Testis (tissue), 3 donors: ENCODE results near the gene ARHGAP31. TPM values are rescaled to one million over a fixed set of nuclear protein-coding genes. Genes with fewer than 3 reads are reported as not detected.
"Not testable (repeated sequence)": the region's sequence is repeated elsewhere in the genome, so short reads cannot be mapped to it uniquely, and the experiment has no call there.

ENCODE experiments used
- DNase-seq: peaks from one replicate; pipeline ENCODE4 v3.0.0-alpha.2; 2019
- H3K27ac ChIP-seq, 2 donors: fragments of 200-600 bp; sonication (generic); one replicate each; pipeline ENCODE4 v1.5.1; 2019
- H3K27me3 ChIP-seq: fragments of 200-600 bp; sonication (generic); one replicate; pipeline ENCODE4 v1.5.1; 2019
- H3K36me3 ChIP-seq: fragments of 200-600 bp; sonication (generic); one replicate; pipeline ENCODE4 v1.5.1; 2017; ENCODE audit warnings: low read depth; ENCODE audit errors: missing control alignments
- H3K4me1 ChIP-seq: fragments of 200-600 bp; sonication (generic); one replicate; pipeline ENCODE4 v1.5.1; 2019
- H3K4me3 ChIP-seq, 2 donors: fragments of 200-600 bp; sonication (generic); one replicate each; pipeline ENCODE4 v1.5.1; 2017 to 2019
- H3K9me3 ChIP-seq: fragments of 200-600 bp; sonication (generic); one replicate; pipeline ENCODE4 v1.5.1; 2017
- POLR2A ChIP-seq: fragments of 450-650 bp; IDR thresholded peaks from one replicate; pipeline ENCODE4 v1.6.1; 2017; ENCODE audit warnings: antibody characterized with exemption, mild to moderate bottlenecking, moderate library complexity
- WGBS, 2 donors: methylation state at CpG; one replicate each; pipeline ENCODE4 v1.1.5; 2018; 5-methylcytosine and 5-hydroxymethylcytosine counted together
- intact Hi-C: fragments of 100-400 bp; cut with DNase I; formaldehyde crosslinking; loops from one replicate; pipeline ENCODE4 v1.15.1; 2023; ENCODE audit warnings: low total_unique reads
- polyA plus RNA-seq: library from polyadenylated mRNA; stranded (reverse); fragments of 350-450 nt; fragmentation: Illumina TruSeq; extraction: RNeasy Lipid Tissue Mini Kit (QIAGEN cat#74804); gene quantifications from one replicate; pipeline ENCODE4 v1.2.3, GENCODE V29; 2014; ENCODE audit warnings: low read depth, low replicate concordance; ENCODE audit not compliant: insufficient read depth
- total RNA-seq, 2 donors: library from RNA; depleted of rRNA; stranded (reverse); fragments of >200 nt; gene quantifications; one replicate each; pipeline ENCODE4 v1.2.3, GENCODE V29; 2016
- TF ChIP-seq, protein P1 (sequence below), 3 experiments: fragments of 450-650 bp in 2 of 3; fragments of 200-600 bp in 1 of 3; sonication (generic) in 1 of 3; IDR thresholded peaks; one replicate each; pipeline ENCODE4 v1.5.1; 2016 to 2019; ENCODE audit warnings: antibody characterized with exemption in 3 of 3, mild to moderate bottlenecking in 2 of 3, moderate library complexity in 1 of 3

ARHGAP31 gene
- total and polyA plus RNA-seq, 3 donors from 2014 or later = 5.2 to 6.2 (median 5.6) TPM

DNA sequence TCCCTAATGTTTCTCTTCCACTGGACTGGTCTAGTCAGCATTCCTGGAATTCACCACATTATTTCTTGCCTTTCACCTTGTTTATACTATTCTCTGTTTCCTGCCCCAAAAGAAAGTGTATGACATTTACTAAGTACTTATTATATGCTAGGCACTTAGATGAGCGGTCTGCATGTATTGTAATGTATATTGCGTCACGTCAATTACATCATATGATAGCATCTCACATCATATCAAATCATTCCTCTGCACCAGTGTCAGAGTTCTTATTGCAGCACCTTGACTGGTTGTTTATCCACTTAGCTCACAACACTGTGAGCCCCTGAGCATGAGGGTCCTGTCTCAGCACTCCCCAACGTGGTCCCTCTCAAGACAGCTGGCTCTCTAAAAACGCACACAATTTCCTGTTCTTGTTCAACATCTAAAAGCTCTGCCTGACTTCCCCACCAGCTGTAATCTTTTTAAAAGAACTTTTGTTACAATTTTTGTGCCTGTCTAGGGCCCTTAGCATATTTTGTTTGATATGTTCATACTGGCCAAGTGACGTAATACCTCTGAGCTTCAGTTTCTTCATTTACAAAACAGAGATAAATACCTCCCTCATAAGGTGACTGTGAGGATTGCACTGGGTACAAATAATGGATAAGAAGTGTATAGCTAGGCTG lies 58.8 kb downstream of the ARHGAP31 start:
- no peak overlapping the region for H3K27ac ChIP-seq
- DNase-seq = no peak
- H3K36me3 ChIP-seq = no peaks in the 10 kb centered on the region
- WGBS, 2 donors = 62 to 72% methylated on average over 6 of the region's 6 CpGs
- H3K4me3 ChIP-seq = no peak overlapping the region
- no peaks in the 10 kb centered on the region for H3K27me3 ChIP-seq
- H3K4me1 ChIP-seq = peaks cover 12% of the 10 kb centered on the region
- intact Hi-C loops = loop anchor here (5.0 kb wide), 1 partner anchor 76 kb away; no protein-coding TSS in a partner anchor
- no peaks in the 10 kb centered on the region for H3K9me3 ChIP-seq
- no peak for TF ChIP-seq POLR2A
- TF ChIP-seq, protein P1, sequence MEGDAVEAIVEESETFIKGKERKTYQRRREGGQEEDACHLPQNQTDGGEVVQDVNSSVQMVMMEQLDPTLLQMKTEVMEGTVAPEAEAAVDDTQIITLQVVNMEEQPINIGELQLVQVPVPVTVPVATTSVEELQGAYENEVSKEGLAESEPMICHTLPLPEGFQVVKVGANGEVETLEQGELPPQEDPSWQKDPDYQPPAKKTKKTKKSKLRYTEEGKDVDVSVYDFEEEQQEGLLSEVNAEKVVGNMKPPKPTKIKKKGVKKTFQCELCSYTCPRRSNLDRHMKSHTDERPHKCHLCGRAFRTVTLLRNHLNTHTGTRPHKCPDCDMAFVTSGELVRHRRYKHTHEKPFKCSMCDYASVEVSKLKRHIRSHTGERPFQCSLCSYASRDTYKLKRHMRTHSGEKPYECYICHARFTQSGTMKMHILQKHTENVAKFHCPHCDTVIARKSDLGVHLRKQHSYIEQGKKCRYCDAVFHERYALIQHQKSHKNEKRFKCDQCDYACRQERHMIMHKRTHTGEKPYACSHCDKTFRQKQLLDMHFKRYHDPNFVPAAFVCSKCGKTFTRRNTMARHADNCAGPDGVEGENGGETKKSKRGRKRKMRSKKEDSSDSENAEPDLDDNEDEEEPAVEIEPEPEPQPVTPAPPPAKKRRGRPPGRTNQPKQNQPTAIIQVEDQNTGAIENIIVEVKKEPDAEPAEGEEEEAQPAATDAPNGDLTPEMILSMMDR (IDR thresholded peaks at IDR 0.05) = peak; percentile 11 to 44 (median 16)

DNA sequence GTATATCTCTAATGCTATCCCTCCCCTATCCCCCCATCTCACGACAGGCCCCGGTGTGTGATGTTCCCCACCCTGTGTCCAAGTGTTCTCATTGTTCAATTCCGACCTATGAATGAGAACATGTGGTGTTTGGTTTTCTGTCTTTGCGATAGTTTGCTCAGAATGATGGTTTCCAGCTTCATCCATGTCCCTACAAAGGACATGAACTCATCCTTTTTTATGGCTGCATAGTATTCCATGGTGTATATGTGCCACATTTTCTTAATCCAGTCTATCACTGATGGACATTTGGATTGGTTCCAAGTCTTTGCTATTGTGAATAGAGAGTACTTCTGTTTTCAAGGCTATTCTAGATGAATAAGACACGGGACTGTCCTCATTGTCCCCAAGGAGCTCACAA lies 61.4 kb downstream of the ARHGAP31 start:
- 89 to 91% methylated on average over 5 of the region's 5 CpGs for WGBS, 2 donors
- intact Hi-C loops, H3K4me1 ChIP-seq, H3K27ac ChIP-seq, DNase-seq, H3K27me3 ChIP-seq, H3K36me3 ChIP-seq, H3K4me3 ChIP-seq, H3K9me3 ChIP-seq: not testable (repeated sequence)

DNA sequence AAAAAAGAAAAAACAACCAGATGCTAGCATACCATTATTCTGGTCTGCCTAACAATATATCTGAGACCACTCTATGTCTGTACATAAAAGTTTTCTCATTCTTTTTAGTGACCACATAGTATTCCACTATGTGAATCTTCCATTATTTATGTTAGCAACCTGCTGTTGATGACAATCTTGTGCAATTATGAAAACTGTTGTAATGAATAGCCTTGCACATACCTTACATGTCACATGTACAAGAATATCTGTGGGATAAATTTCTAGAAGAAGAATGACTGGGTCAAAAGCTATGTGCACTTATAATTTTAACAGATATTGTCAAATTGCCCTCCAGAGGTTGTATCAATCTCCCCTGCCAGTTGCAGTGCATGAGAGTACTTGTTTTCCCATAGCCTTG lies 62.5 kb downstream of the ARHGAP31 start:
- Histone ChIP-seq H3K27ac (no peak overlapping the region), H3K4me1 (peaks cover 3% of the 10 kb centered on the region), H3K27me3 (no peaks in the 10 kb centered on the region), H3K36me3 (no peaks in the 10 kb centered on the region), H3K9me3 (no peaks in the 10 kb centered on the region), H3K4me3 (no peak overlapping the region)
- TF ChIP-seq, protein P1 (IDR thresholded peaks at IDR 0.05) = no peak
- no peak for TF ChIP-seq POLR2A
- intact Hi-C loops = no loop called here
- no peak for DNase-seq

DNA sequence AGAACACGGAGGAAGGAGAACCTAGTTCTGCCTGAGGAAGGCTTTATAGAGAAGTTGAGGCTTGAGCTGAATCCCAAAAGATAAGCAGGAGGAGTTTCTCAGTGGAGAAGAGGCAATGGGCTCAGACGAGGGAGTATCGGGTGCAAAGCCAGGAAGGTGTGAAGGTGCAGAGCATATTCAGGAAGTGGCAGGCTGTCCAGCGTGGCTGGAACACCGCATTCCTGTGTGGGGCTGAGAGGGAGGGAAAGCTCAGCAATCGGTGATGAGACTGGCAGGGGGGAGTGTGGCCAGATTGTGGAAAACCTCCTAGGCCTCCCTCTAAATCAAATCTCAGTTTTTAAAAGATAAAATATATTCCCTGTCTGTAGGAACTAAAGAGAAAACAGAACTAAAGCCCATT lies 63.0 kb downstream of the ARHGAP31 start:
- Histone ChIP-seq H3K27ac (no peak overlapping the region), H3K36me3 (no peaks in the 10 kb centered on the region), H3K27me3 (no peaks in the 10 kb centered on the region), H3K4me3 (no peak overlapping the region), H3K9me3 (no peaks in the 10 kb centered on the region), H3K4me1 (peaks cover 3% of the 10 kb centered on the region)
- TF ChIP-seq, protein P1 (IDR thresholded peaks at IDR 0.05) = no peak
- no peak for TF ChIP-seq POLR2A
- no peak for DNase-seq
- 34 to 43% methylated on average over 6 of the region's 6 CpGs for WGBS, 2 donors
- intact Hi-C loops = no loop called here

DNA sequence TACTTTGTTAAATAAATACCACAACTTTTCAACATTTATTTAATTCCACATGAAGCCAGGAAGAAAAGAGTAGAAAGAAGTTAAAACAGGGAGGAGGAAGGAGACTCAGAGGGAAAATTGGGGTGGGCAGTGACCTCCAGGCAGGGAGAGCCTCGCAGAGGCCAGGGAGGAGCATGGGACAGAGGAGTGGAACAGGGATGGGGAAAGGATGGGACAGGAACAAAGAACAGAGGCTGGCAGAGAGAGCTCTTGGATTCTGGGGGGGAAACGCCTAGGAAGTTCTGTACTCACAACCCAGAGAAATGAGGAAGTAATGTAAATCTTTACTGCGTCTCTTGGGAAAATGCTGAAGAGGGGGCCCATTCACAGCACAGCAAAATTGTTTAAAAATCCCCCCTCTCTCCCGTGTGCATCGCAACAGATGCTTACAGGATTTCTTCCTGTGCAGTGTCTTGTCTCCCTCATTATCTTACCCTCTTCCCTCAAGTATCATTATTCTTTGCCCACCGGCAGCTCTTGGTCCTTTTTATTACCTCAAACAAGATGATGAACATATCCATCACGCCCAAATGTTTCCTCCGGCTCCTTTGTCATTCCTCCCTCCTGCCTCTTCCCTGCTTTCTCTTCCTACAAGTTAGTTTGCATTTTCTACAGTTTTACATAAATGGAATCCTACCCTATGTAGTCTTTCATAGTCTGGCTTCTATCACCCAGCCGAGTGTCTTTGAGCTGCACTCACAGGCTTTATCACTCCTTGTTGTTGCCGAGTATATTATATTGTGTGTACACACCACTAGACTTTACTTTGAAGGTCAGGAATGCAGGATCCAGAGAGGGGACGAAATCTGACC lies 65.5 kb downstream of the ARHGAP31 start:
- WGBS, 2 donors = 54 to 64% methylated on average over 11 of the region's 11 CpGs
- intact Hi-C loops = no loop called here
- Histone ChIP-seq H3K36me3 (no peaks in the 10 kb centered on the region), H3K27ac (no peak overlapping the region), H3K4me1 (peaks cover 3% of the 10 kb centered on the region), H3K27me3 (no peaks in the 10 kb centered on the region), H3K9me3 (no peaks in the 10 kb centered on the region), H3K4me3 (no peak overlapping the region)
- TF ChIP-seq, protein P1 (IDR thresholded peaks at IDR 0.05) = no peak
- TF ChIP-seq POLR2A = no peak
- DNase-seq = no peak
